H1 (cell line): ENCODE data around the gene DLL3. TPM values are rescaled to one million over a fixed set of nuclear protein-coding genes. Genes with fewer than 3 reads are reported as not detected.

ENCODE experiments used
- CTCF ChIA-PET: fragments of 300-600 bp; sonication (Branson Sonifier 250); formaldehyde crosslinking; loops from one replicate; lab custom pipeline; 2021; ENCODE audit not compliant: partially characterized antibody; lab: Charles Lee
- POLR2A ChIA-PET: fragments of 300-600 bp; sonication (Branson Sonifier 250); formaldehyde crosslinking; loops from one replicate; lab custom pipeline; 2021; ENCODE audit warnings: inconsistent platforms; ENCODE audit not compliant: partially characterized antibody; lab: Charles Lee
- DNase-seq, 2 experiments: peaks; one replicate each; pipeline versions ENCODE4 v3.0.0 to v3.0.0-alpha.2; 2010 to 2022; ENCODE audit warnings: low spot score in 2 of 2, low read depth in 1 of 2, mixed read lengths in 1 of 2
- FAIRE-seq: peaks from 2 replicates; lab custom pipeline; 2011; peaks lifted over from hg19 to GRCh38; lab: Jason Lieb, UNC
- H2AFZ ChIP-seq: 2 replicates; pipeline ENCODE4 v1.8.1; 2012; ENCODE audit warnings: low read length, inconsistent platforms
- H2AK5ac ChIP-seq: 2 replicates; pipeline ENCODE4 v1.6.1; 2013; ENCODE audit warnings: low read depth, low read length
- H2BK120ac ChIP-seq: replicated peaks from 2 replicates; pipeline ENCODE3; 2013; ENCODE audit warnings: low read depth, low read length, inconsistent platforms
- H2BK12ac ChIP-seq: 2 replicates; pipeline ENCODE4 v1.6.1; 2013; ENCODE audit warnings: low read depth, low read length
- H2BK15ac ChIP-seq: 2 replicates; pipeline ENCODE4 v1.6.1; 2013; ENCODE audit warnings: low read length
- H2BK20ac ChIP-seq: 2 replicates; pipeline ENCODE4 v1.6.1; 2013; ENCODE audit warnings: low read length
- H2BK5ac ChIP-seq: 2 replicates; pipeline ENCODE4 v1.6.1; 2013; ENCODE audit warnings: low read depth, low read length
- H3K14ac ChIP-seq: 2 replicates; pipeline ENCODE4 v1.6.1; 2013; ENCODE audit warnings: inconsistent platforms; ENCODE audit not compliant: insufficient read length
- H3K18ac ChIP-seq: 2 replicates; pipeline ENCODE4 v1.6.1; 2013; ENCODE audit warnings: low read length; ENCODE audit errors: extremely low read depth
- H3K23ac ChIP-seq: 2 replicates; pipeline ENCODE4 v1.6.1; 2013; ENCODE audit warnings: inconsistent platforms; ENCODE audit not compliant: insufficient read length
- H3K23me2 ChIP-seq: 2 replicates; pipeline ENCODE4 v1.6.1; 2013; ENCODE audit warnings: low read depth, low read length
- H3K27ac ChIP-seq: 2 replicates; pipeline ENCODE4 v1.6.1; 2011; ENCODE audit warnings: low read depth, low read length, inconsistent platforms
- H3K27me3 ChIP-seq, 4 experiments: replicated peaks in 1 of 4; 1 replicate in 1 of 4; 2 replicates in 3 of 4; pipeline versions ENCODE4 v1.6.1 to v1.8.1; 2011 to 2013; ENCODE audit warnings: low read length in 3 of 4, mild to moderate bottlenecking in 3 of 4, inconsistent platforms in 2 of 4, mixed read lengths in 2 of 4, moderate library complexity in 1 of 4; ENCODE audit not compliant: control insufficient read depth in 3 of 4, insufficient read depth in 3 of 4; ENCODE audit errors: extremely low read depth in 1 of 4
- H3K36me3 ChIP-seq, 4 experiments: 2 replicates each; pipeline versions ENCODE4 v1.6.1 to v1.8.1; 2011 to 2013; ENCODE audit warnings: mild to moderate bottlenecking in 4 of 4, low read length in 3 of 4, moderate library complexity in 2 of 4, control low read depth in 1 of 4, inconsistent platforms in 1 of 4; ENCODE audit not compliant: insufficient read depth in 4 of 4, control insufficient read depth in 2 of 4
- H3K4ac ChIP-seq: replicated peaks from 2 replicates; pipeline ENCODE3; 2013; ENCODE audit warnings: low read length, low read depth, mixed read lengths, inconsistent platforms; ENCODE audit not compliant: insufficient read length
- H3K4me1 ChIP-seq, 4 experiments: replicated peaks in 1 of 4; 1 replicate in 1 of 4; 2 replicates in 3 of 4; pipeline versions ENCODE4 v1.6.1 to v1.8.1; 2011 to 2013; ENCODE audit warnings: low read length in 3 of 4, inconsistent platforms in 2 of 4, mixed read lengths in 1 of 4; ENCODE audit not compliant: insufficient read depth in 4 of 4, control insufficient read depth in 3 of 4
- H3K4me2 ChIP-seq, 2 experiments: 2 replicates each; pipeline versions ENCODE4 v1.6.1 to v1.8.1; 2011 to 2013; ENCODE audit warnings: low read depth in 2 of 2, low read length in 2 of 2, control low read depth in 1 of 2, inconsistent platforms in 1 of 2, mild to moderate bottlenecking in 1 of 2; ENCODE audit not compliant: insufficient read depth in 1 of 2
- H3K4me3 ChIP-seq, 4 experiments: fragments of 200-600, 300-600 bp in 1 of 4; sonication (generic), shearing (Covaris generic), sonication (Bioruptor Twin) in 1 of 4; 2 replicates each; pipeline versions ENCODE4 v1.5.1 to v1.8.1; 2011 to 2016; ENCODE audit warnings: low read length in 4 of 4, low read depth in 3 of 4, control low read depth in 2 of 4, inconsistent platforms in 2 of 4, mild to moderate bottlenecking in 2 of 4, mixed read lengths in 1 of 4, moderate library complexity in 1 of 4; ENCODE audit not compliant: insufficient read depth in 2 of 4; ENCODE audit errors: extremely low read depth in 1 of 4
- H3K56ac ChIP-seq: replicated peaks from 2 replicates; pipeline ENCODE3; 2013; ENCODE audit warnings: low read depth, mild to moderate bottlenecking, mixed read lengths, low read length, inconsistent platforms; ENCODE audit not compliant: insufficient read length
- H3K79me1 ChIP-seq: 2 replicates; pipeline ENCODE4 v1.6.1; 2013; ENCODE audit warnings: low read depth, low read length, control low read depth
- H3K79me2 ChIP-seq, 2 experiments: 2 replicates each; pipeline versions ENCODE4 v1.6.1 to v1.8.1; 2012 to 2013; ENCODE audit warnings: low read length in 2 of 2, mild to moderate bottlenecking in 2 of 2, inconsistent platforms in 1 of 2; ENCODE audit not compliant: insufficient read depth in 2 of 2, control insufficient read depth in 1 of 2
- H3K9ac ChIP-seq, 4 experiments: replicated peaks in 1 of 4; 1 replicate in 1 of 4; 2 replicates in 3 of 4; pipeline versions ENCODE4 v1.6.1 to v1.8.1; 2011 to 2013; ENCODE audit warnings: low read depth in 3 of 4, low read length in 3 of 4, control low read depth in 2 of 4, mild to moderate bottlenecking in 2 of 4, moderate library complexity in 2 of 4, inconsistent platforms in 1 of 4; ENCODE audit errors: extremely low read depth in 1 of 4
- H3K9me3 ChIP-seq, 2 experiments: 2 replicates each; pipeline versions ENCODE4 v1.6.1 to v1.8.1; 2012 to 2013; ENCODE audit warnings: mild to moderate bottlenecking in 2 of 2, moderate library complexity in 2 of 2, control low read depth in 1 of 2, inconsistent platforms in 1 of 2, low read depth in 1 of 2, low read length in 1 of 2, mixed read lengths in 1 of 2; ENCODE audit not compliant: insufficient read depth in 2 of 2
- H4K20me1 ChIP-seq, 2 experiments: replicated peaks in 1 of 2; 2 replicates each; pipeline versions ENCODE3 to v1.8.1; 2011 to 2013; ENCODE audit warnings: inconsistent platforms in 2 of 2, low read length in 2 of 2, mild to moderate bottlenecking in 1 of 2; ENCODE audit not compliant: insufficient read depth in 2 of 2, control insufficient read depth in 1 of 2
- H4K5ac ChIP-seq: 2 replicates; pipeline ENCODE4 v1.6.1; 2013; ENCODE audit warnings: low read length, low read depth, mixed read lengths, inconsistent platforms; ENCODE audit not compliant: insufficient read length
- H4K8ac ChIP-seq: 2 replicates; pipeline ENCODE4 v1.8.0; 2013; ENCODE audit warnings: mild to moderate bottlenecking, moderate library complexity, low read length, inconsistent platforms; ENCODE audit not compliant: insufficient read depth; ENCODE audit errors: extremely low read depth
- H4K91ac ChIP-seq: replicated peaks from 2 replicates; pipeline ENCODE3; 2013; ENCODE audit warnings: low read length, mixed read lengths, inconsistent platforms; ENCODE audit not compliant: insufficient read length
- WGBS, 2 experiments: shearing (Covaris generic) in 1 of 2; methylation state at CpG; one replicate each; pipeline versions ENCODE4 v1.1.6 to v1.1.7; 2013 to 2015; ENCODE audit warnings: low lambda C conversion rate in 2 of 2, mixed read lengths in 2 of 2, inconsistent platforms in 1 of 2, low coverage in 1 of 2, missing lambda C conversion rate in 1 of 2; ENCODE audit not compliant: insufficient replicate concordance in 2 of 2, insufficient coverage in 1 of 2, insufficient read length in 1 of 2; ENCODE audit errors: extremely low coverage in 1 of 2, missing lambda C conversion rate in 1 of 2; 5-methylcytosine and 5-hydroxymethylcytosine counted together
- polyA plus RNA-seq, 7 experiments: library from polyadenylated mRNA; depleted of rRNA in 3 of 7; stranded (reverse) in 5 of 7; unstranded in 2 of 7; fragments of >200 nt in 5 of 7; fragments of 200-250 nt in 2 of 7; gene quantifications; 1 replicate in 5 of 7; 2 replicates in 1 of 7; 4 replicates in 1 of 7; pipeline versions ENCODE4 v1.2.1 to v1.2.3, GENCODE V29; 2011 to 2013; ENCODE audit warnings: missing spikeins in 2 of 7, mixed read lengths in 2 of 7
- total RNA-seq: library from RNA; stranded (reverse); fragmentation: NEBNext Ultra II Directional; extraction: Animal tissue kit (Norgen Biotek cat#: 25700); gene quantifications from 2 replicates; pipeline ENCODE4 v1.2.1, GENCODE V29; 2021

DLL3 gene
- total and polyA plus RNA-seq, 2 of the 8 experiments (the other 6 are each of a cell fraction or from before 2014, with no cell fraction given), result 12.2 to 13.8 TPM

DNA sequence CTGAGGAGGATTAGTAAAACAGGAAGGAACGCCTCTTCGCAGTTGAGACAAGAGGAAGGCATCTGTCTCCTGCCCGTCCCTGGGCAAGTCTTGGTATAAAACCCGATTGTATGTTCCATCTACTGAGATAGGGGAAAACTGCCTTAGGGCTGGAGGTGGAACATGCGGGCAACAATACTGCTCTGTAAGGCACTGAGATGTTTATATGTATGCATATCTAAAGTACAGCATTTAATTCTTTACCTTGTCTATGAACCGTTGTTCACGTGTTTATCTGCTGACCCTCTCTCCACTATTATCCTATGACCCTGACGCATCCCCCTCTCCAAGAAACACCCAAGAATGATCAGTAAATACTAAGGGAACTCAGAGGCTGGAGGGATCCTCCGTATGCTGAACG, 18.8 kb upstream of the DLL3 start:
- Histone ChIP-seq H3K4me1 (peaks cover 0 to 10% (median 4%) of the 10 kb centered on the region in 4 experiments; a peak in 5 of 7 replicates), H3K14ac (no peak overlapping the region), H3K79me1 (peaks cover 4% of the 10 kb centered on the region), H2BK12ac (peak overlapping the region; percentile 75; the same call in 1 of the 2 replicates), H3K18ac (no peak overlapping the region), H4K5ac (no peak overlapping the region), H3K4me2 (peak overlapping the region; percentile 66 to 88), H3K27ac (no peak overlapping the region), H2AFZ (no peak overlapping the region), H3K27me3 (no peaks in the 10 kb centered on the region), H3K4ac (no peak overlapping the region), H3K9me3 (no peaks in the 10 kb centered on the region), H3K79me2 (peaks cover 6 to 24% of the 10 kb centered on the region in 2 experiments; a peak in 3 of 4 replicates), H3K23ac (no peak overlapping the region), H3K36me3 (peaks cover 11 to 31% (median 13%) of the 10 kb centered on the region in 4 experiments), H2AK5ac (no peak overlapping the region), H3K9ac (no peak overlapping the region), H4K91ac (no peak overlapping the region), H4K20me1 (peaks cover 0 to 2% of the 10 kb centered on the region in 2 experiments), H3K56ac (no peak overlapping the region), H2BK5ac (0 out of 2 replicates have a peak overlapping the region, but pooled peaks have one; percentile 78), H2BK15ac (no peak overlapping the region), H3K23me2 (peaks cover 5% of the 10 kb centered on the region), H2BK20ac (no peak overlapping the region), H3K4me3 (peak overlapping the region; percentile 17 to 94 (median 34); a peak in 4 of 8 replicates), H4K8ac (no peak overlapping the region), H2BK120ac (no peak overlapping the region)
- DNase-seq (no peak), FAIRE-seq (no peak)
- ChIA-PET POLR2A (interaction anchor here (0.8 to 8.3 kb wide), 12 partner anchors 11 to 124 kb away, joined by 3 to 96 read pairs (median 4); partner anchors contain the start of genes DLL3, RPS16 and SUPT5H), CTCF (no interaction called here)
- 77% methylated on average over 10 of the region's 10 CpGs; no CpG with 5 or more reads in 1 of the 2 experiments for WGBS, 2 experiments
